T-helper 22 cell (primary cell): ENCODE data around the gene MBNL2.
A peak's percentile ranks its signal among the peaks of the same experiment; 100 is the strongest.

Experiments used
- DNase-seq: peaks from one replicate; pipeline ENCODE4 v3.0.0-alpha.2; 2020; ENCODE audit warnings: low read depth

The MBNL2 gene

GRCh38 chr13:97422118-97423054 lies 200.3 kb downstream of the MBNL2 start:
- no peak for DNase-seq

GRCh38 chr13:97423300-97424045 lies 201.3 kb downstream of the MBNL2 start:
- no peak for DNase-seq

- DNase-seq = no peak
Observed at GRCh38 chr13:97425590-97425989, 203.5 kb downstream of the MBNL2 start.

GRCh38 chr13:97426695-97427094 lies 204.6 kb downstream of the MBNL2 start:
- no peak for DNase-seq

- no peak for DNase-seq
Observed at GRCh38 chr13:97429681-97430081, 207.5 kb downstream of the MBNL2 start.

- DNase-seq = no peak
Observed at GRCh38 chr13:97430296-97430695, 208.2 kb downstream of the MBNL2 start.

- no peak for DNase-seq
Observed at GRCh38 chr13:97431171-97431764, 209.1 kb downstream of the MBNL2 start.

GRCh38 chr13:97432232-97432916 lies 210.2 kb downstream of the MBNL2 start:
- no peak for DNase-seq

GRCh38 chr13:97432917-97433726 lies 211.0 kb downstream of the MBNL2 start:
- peak; percentile 96 for DNase-seq

- DNase-seq = peak; percentile 84
Observed at GRCh38 chr13:97433727-97434396, 211.7 kb downstream of the MBNL2 start, which contains the start of gene RAP2A. Gene RAP2A (plus strand): TSS chr13:97434169. CDS start chr13:97434471, 302 bp downstream.

GRCh38 chr13:97434397-97435201 lies 212.5 kb downstream of the MBNL2 start:
- DNase-seq = peak; percentile 32

GRCh38 chr13:97435323-97435722 lies 213.2 kb downstream of the MBNL2 start:
- DNase-seq = no peak

GRCh38 chr13:97435794-97436193 lies 213.7 kb downstream of the MBNL2 start:
- DNase-seq = no peak

GRCh38 chr13:97436845-97437244 lies 214.7 kb downstream of the MBNL2 start:
- no peak for DNase-seq

- DNase-seq = no peak
Observed at GRCh38 chr13:97437729-97438128, 215.6 kb downstream of the MBNL2 start.

- no peak for DNase-seq
Observed at GRCh38 chr13:97438856-97439595, 216.9 kb downstream of the MBNL2 start.

GRCh38 chr13:97440598-97441170 lies 218.6 kb downstream of the MBNL2 start:
- no peak for DNase-seq

- DNase-seq = no peak
Observed at GRCh38 chr13:97441368-97441767, 219.2 kb downstream of the MBNL2 start.
